ENCODE results near the gene CHKB.
"Not testable (repeated sequence)": the region's sequence is repeated elsewhere in the genome, so short reads cannot be mapped to it uniquely, and the experiment has no call there.

Gene CHKB

GRCh38 chr22:50610581-50610980, 27.9 kb upstream of the CHKB start:
- DNase-seq (ENCODE audit: insufficient read length, low spot score): no peak
- no peak for TF ChIP-seq CTCF (IDR thresholded peaks at IDR 0.05; ENCODE audit: insufficient read depth, missing control alignments)
- FAIRE-seq: no peak

- no peak for FAIRE-seq
- no peak for TF ChIP-seq CTCF (IDR thresholded peaks at IDR 0.05; ENCODE audit: insufficient read depth, missing control alignments)
- DNase-seq (ENCODE audit: insufficient read length, low spot score): no peak
Measured at GRCh38 chr22:50610041-50610451, 27.4 kb upstream of the CHKB start.

GRCh38 chr22:50609599-50609998, 26.9 kb upstream of the CHKB start:
- FAIRE-seq (no peak), DNase-seq (ENCODE audit: insufficient read length, low spot score) (no peak)
- TF ChIP-seq CTCF (IDR thresholded peaks at IDR 0.05; ENCODE audit: insufficient read depth, missing control alignments): no peak

GRCh38 chr22:50608996-50609395, 26.3 kb upstream of the CHKB start:
- no peak for TF ChIP-seq CTCF (IDR thresholded peaks at IDR 0.05; ENCODE audit: insufficient read depth, missing control alignments)
- FAIRE-seq (no peak), DNase-seq (ENCODE audit: insufficient read length, low spot score) (no peak)

- not testable (repeated sequence) for FAIRE-seq; DNase-seq (ENCODE audit: insufficient read length, low spot score)
Measured at GRCh38 chr22:50608058-50608840, 25.6 kb upstream of the CHKB start.

GRCh38 chr22:50607659-50608020, 25.0 kb upstream of the CHKB start:
- FAIRE-seq: no peak
- DNase-seq (ENCODE audit: insufficient read length, low spot score): no peak
- no peak for TF ChIP-seq CTCF (IDR thresholded peaks at IDR 0.05; ENCODE audit: insufficient read depth, missing control alignments)

- no peak for TF ChIP-seq CTCF (IDR thresholded peaks at IDR 0.05; ENCODE audit: insufficient read depth, missing control alignments)
- DNase-seq (ENCODE audit: insufficient read length, low spot score) (no peak), FAIRE-seq (no peak)
Measured at GRCh38 chr22:50606946-50607658, 24.5 kb upstream of the CHKB start.
